GM12892 (cell line): ENCODE measurements around the gene DUSP2.

Source experiments
- DNase-seq: peaks from one replicate; pipeline ENCODE4 v3.0.0; 2011; ENCODE audit not compliant: insufficient read length
- FAIRE-seq: peaks from 2 replicates; lab custom pipeline; 2011; peaks lifted over from hg19 to GRCh38; lab: Jason Lieb, UNC
- POLR2A ChIP-seq: IDR thresholded peaks from 2 replicates; pipeline ENCODE4 v1.6.1; 2011; ENCODE audit warnings: low read depth, low read length, control low read depth
- POLR2AphosphoS5 ChIP-seq: IDR thresholded peaks from 2 replicates; pipeline ENCODE4 v1.6.1; 2011; ENCODE audit warnings: low read depth, low read length, control low read depth
- TAF1 ChIP-seq: IDR thresholded peaks from 2 replicates; pipeline ENCODE4 v1.6.1; 2011; ENCODE audit warnings: low read depth, mild to moderate bottlenecking, control low read depth, low read length, borderline replicate concordance

The DUSP2 gene

GRCh38 chr2:96115631-96116423, 29.4 kb downstream of the DUSP2 start:
- DNase-seq: no peak
- no peak for FAIRE-seq
- TF ChIP-seq POLR2A: no peak
- no peak for TF ChIP-seq TAF1
- TF ChIP-seq POLR2AphosphoS5: no peak

GRCh38 chr2:96114903-96115581, 30.2 kb downstream of the DUSP2 start:
- DNase-seq (no peak), FAIRE-seq (no peak)
- TF ChIP-seq POLR2AphosphoS5 (no peak), POLR2A (no peak), TAF1 (no peak)

GRCh38 chr2:96114546-96114902, 30.7 kb downstream of the DUSP2 start:
- TF ChIP-seq POLR2AphosphoS5 (no peak), POLR2A (no peak), TAF1 (no peak)
- no peak for FAIRE-seq
- DNase-seq: no peak

- DNase-seq: no peak
- FAIRE-seq: no peak
- no peak for TF ChIP-seq POLR2AphosphoS5
- TF ChIP-seq TAF1: no peak
- no peak for TF ChIP-seq POLR2A
Observed at GRCh38 chr2:96113951-96114350, 31.3 kb downstream of the DUSP2 start.

- DNase-seq (no peak), FAIRE-seq (no peak)
- TF ChIP-seq POLR2AphosphoS5: no peak
- no peak for TF ChIP-seq TAF1
- no peak for TF ChIP-seq POLR2A
Observed at GRCh38 chr2:96113367-96113677, 31.9 kb downstream of the DUSP2 start.

GRCh38 chr2:96112501-96113366, 32.5 kb downstream of the DUSP2 start:
- FAIRE-seq (no peak), DNase-seq (no peak)
- no peak for TF ChIP-seq POLR2AphosphoS5

GRCh38 chr2:96111823-96112500, 33.3 kb downstream of the DUSP2 start:
- FAIRE-seq (no peak), DNase-seq (no peak)
- TF ChIP-seq POLR2AphosphoS5: no peak

GRCh38 chr2:96111257-96111640, 34.0 kb downstream of the DUSP2 start:
- no peak for TF ChIP-seq POLR2A
- TF ChIP-seq POLR2AphosphoS5: no peak
- TF ChIP-seq TAF1: no peak
- DNase-seq (no peak), FAIRE-seq (no peak)

GRCh38 chr2:96110621-96111256, 34.5 kb downstream of the DUSP2 start:
- TF ChIP-seq POLR2A: no peak
- no peak for TF ChIP-seq POLR2AphosphoS5
- no peak for TF ChIP-seq TAF1
- no peak for FAIRE-seq
- DNase-seq: no peak

GRCh38 chr2:96109931-96110511, 35.2 kb downstream of the DUSP2 start:
- DNase-seq (no peak), FAIRE-seq (no peak)
- TF ChIP-seq TAF1 (no peak), POLR2AphosphoS5 (no peak), POLR2A (no peak)

- TF ChIP-seq POLR2AphosphoS5: no peak
- FAIRE-seq: no peak
Observed at GRCh38 chr2:96109361-96109680, 35.9 kb downstream of the DUSP2 start.

More at GRCh38 chr2:96109361-96109680, 35.9 kb downstream of the DUSP2 start:
- no peak for DNase-seq
